PC-9 (cell line): ENCODE results near the gene SH3RF3. TPM values are rescaled to one million over a fixed set of nuclear protein-coding genes. Genes with fewer than 3 reads are reported as not detected.

ENCODE experiments used
- BruUV-seq: library from RNA; stranded (reverse); fragments of 400-500 nt; replicated peaks from 2 replicates; lab custom pipeline; 2021; lab: Mats Ljungman, UMichigan
- CTCF ChIA-PET: fragments of 300-600 bp; sonication (Branson Sonifier 250); formaldehyde crosslinking; loops from one replicate; lab custom pipeline; 2022; ENCODE audit warnings: antibody characterized with exemption; lab: Charles Lee
- POLR2A ChIA-PET: fragments of 300-600 bp; sonication (Branson Sonifier 250); formaldehyde crosslinking; loops from one replicate; lab custom pipeline; 2022; ENCODE audit warnings: antibody characterized with exemption; ENCODE audit not compliant: unreplicated experiment; lab: Charles Lee
- DNase-seq, 2 experiments: peaks; one replicate each; pipeline versions ENCODE4 v3.0.0 to v3.0.0-alpha.2; 2015 to 2022; ENCODE audit warnings: mixed read lengths in 1 of 2
- H2AFZ ChIP-seq: fragments of 200-600 bp; sonication (generic); 2 replicates; pipeline ENCODE4 v1.8.1; 2017; ENCODE audit warnings: antibody characterized with exemption
- H3F3A ChIP-seq: fragments of 200-600 bp; sonication (generic); 2 replicates; pipeline ENCODE4 v1.8.1; 2017; ENCODE audit warnings: antibody characterized with exemption, mild to moderate bottlenecking, low read depth; ENCODE audit not compliant: insufficient read depth
- H3K27ac ChIP-seq: fragments of 200-600 bp; sonication (generic); 2 replicates; pipeline ENCODE4 v1.6.1; 2016; ENCODE audit warnings: mixed run types
- H3K27me3 ChIP-seq: fragments of 200-600 bp; sonication (generic); 2 replicates; pipeline ENCODE4 v1.6.1; 2016; ENCODE audit warnings: low read depth, mixed run types; ENCODE audit not compliant: insufficient read depth
- H3K36me3 ChIP-seq: fragments of 200-600 bp; sonication (generic); 2 replicates; pipeline ENCODE4 v1.6.1; 2016; ENCODE audit warnings: low read depth, mixed run types
- H3K4me1 ChIP-seq: fragments of 200-600 bp; sonication (generic); replicated peaks from 2 replicates; pipeline ENCODE4 v1.6.1; 2016; ENCODE audit warnings: mixed run types; ENCODE audit not compliant: insufficient read depth
- H3K4me2 ChIP-seq: fragments of 200-600 bp; sonication (generic); 2 replicates; pipeline ENCODE4 v1.6.1; 2017; ENCODE audit warnings: mixed run types
- H3K4me3 ChIP-seq: fragments of 200-600 bp; sonication (generic); 2 replicates; pipeline ENCODE4 v1.6.1; 2016; ENCODE audit warnings: mixed run types
- H3K79me2 ChIP-seq: fragments of 200-600 bp; sonication (generic); 2 replicates; pipeline ENCODE4 v1.6.1; 2017; ENCODE audit warnings: low read depth, mixed run types
- H3K9me2 ChIP-seq: fragments of 200-600 bp; sonication (generic); 2 replicates; pipeline ENCODE4 v1.8.1; 2017; ENCODE audit warnings: mild to moderate bottlenecking; ENCODE audit not compliant: insufficient read depth
- H3K9me3 ChIP-seq: fragments of 200-600 bp; sonication (generic); 2 replicates; pipeline ENCODE4 v1.8.1; 2016; ENCODE audit warnings: low read depth; ENCODE audit not compliant: insufficient read depth
- H4K20me1 ChIP-seq: fragments of 200-600 bp; sonication (generic); 2 replicates; pipeline ENCODE4 v1.8.1; 2017; ENCODE audit not compliant: insufficient read depth
- CTCF ChIP-seq: fragments of 200-600 bp; sonication (generic); conservative IDR thresholded peaks from 2 replicates; pipeline ENCODE4 v1.6.1; 2017; ENCODE audit warnings: mixed run types, antibody characterized with exemption, mild to moderate bottlenecking, moderate library complexity
- EZH2 ChIP-seq: fragments of 200-600 bp; sonication (generic); IDR thresholded peaks from 2 replicates; pipeline ENCODE4 v1.8.0; 2017; ENCODE audit warnings: antibody characterized with exemption, low read depth
- intact Hi-C: fragments of 100-400 bp; cut with micrococcal nuclease; formaldehyde crosslinking; loops from one replicate; pipeline ENCODE4 v1.10.0; 2022; ENCODE audit not compliant: unreplicated experiment
- total RNA-seq: library from RNA; stranded (reverse); gene quantifications from 2 replicates; pipeline ENCODE4 v1.2.3, GENCODE V29; 2021

The SH3RF3 gene
- total RNA-seq, 1 experiment from 2014 or later = 6.1 TPM

- 0 out of 2 replicates have a peak, but pooled peaks cover 7% of the 10 kb centered on the region for H3K9me3 ChIP-seq
- no peaks in the 10 kb centered on the region for H4K20me1 ChIP-seq
- peaks cover 32% of the 10 kb centered on the region for H3K4me1 ChIP-seq
- H3K79me2 ChIP-seq = peaks cover 29% of the 10 kb centered on the region
- no peak overlapping the region for H2AFZ ChIP-seq
- BruUV-seq = no TSS peak
- CTCF ChIA-PET = no interaction called here
- DNase-seq = no peak
- peaks cover 19% of the 10 kb centered on the region for H3F3A ChIP-seq
- no peak overlapping the region for H3K4me3 ChIP-seq
- no peaks in the 10 kb centered on the region for H3K9me2 ChIP-seq
- intact Hi-C loops = no loop called here
- H3K27me3 ChIP-seq = no peaks in the 10 kb centered on the region
- TF ChIP-seq CTCF (no peak), EZH2 (no peak)
- H3K27ac ChIP-seq = no peak overlapping the region
- H3K4me2 ChIP-seq = no peak overlapping the region
- 0 out of 2 replicates have a peak, but pooled peaks cover 3% of the 10 kb centered on the region for H3K36me3 ChIP-seq
- POLR2A ChIA-PET = no interaction called here
Observed at GRCh38 chr2:109234355-109234754, 105.3 kb downstream of the SH3RF3 start.

GRCh38 chr2:109236147-109236546 is 107.1 kb downstream of the SH3RF3 start:
- Histone ChIP-seq H3K9me3 (0 out of 2 replicates have a peak, but pooled peaks cover 7% of the 10 kb centered on the region), H3K9me2 (no peaks in the 10 kb centered on the region), H3K36me3 (0 out of 2 replicates have a peak, but pooled peaks cover 3% of the 10 kb centered on the region), H3K4me1 (peaks cover 50% of the 10 kb centered on the region), H3F3A (peaks cover 36% of the 10 kb centered on the region), H3K4me2 (no peak overlapping the region), H2AFZ (no peak overlapping the region), H3K27ac (no peak overlapping the region), H4K20me1 (no peaks in the 10 kb centered on the region), H3K79me2 (peaks cover 41% of the 10 kb centered on the region), H3K4me3 (no peak overlapping the region), H3K27me3 (no peaks in the 10 kb centered on the region)
- no TSS peak for BruUV-seq
- no peak for TF ChIP-seq EZH2
- TF ChIP-seq CTCF = no peak
- intact Hi-C loops = no loop called here
- DNase-seq = no peak
- ChIA-PET CTCF (no interaction called here), POLR2A (no interaction called here)

GRCh38 chr2:109237792-109238191 is 108.8 kb downstream of the SH3RF3 start:
- TF ChIP-seq EZH2 (no peak), CTCF (no peak)
- H3K4me3 ChIP-seq = no peak overlapping the region
- H3K4me1 ChIP-seq = peaks cover 66% of the 10 kb centered on the region
- POLR2A ChIA-PET = no interaction called here
- peak overlapping the region; percentile 88 for H3K27ac ChIP-seq
- peaks cover 51% of the 10 kb centered on the region for H3K79me2 ChIP-seq
- 0 out of 2 replicates have a peak, but pooled peaks cover 3% of the 10 kb centered on the region for H3K36me3 ChIP-seq
- H3K9me2 ChIP-seq = no peaks in the 10 kb centered on the region
- H3K4me2 ChIP-seq = peak overlapping the region; percentile 72
- CTCF ChIA-PET = no interaction called here
- BruUV-seq = no TSS peak
- no peaks in the 10 kb centered on the region for H4K20me1 ChIP-seq
- H2AFZ ChIP-seq = no peak overlapping the region
- intact Hi-C loops = no loop called here
- DNase-seq = no peak
- H3K9me3 ChIP-seq = 0 out of 2 replicates have a peak, but pooled peaks cover 7% of the 10 kb centered on the region
- H3K27me3 ChIP-seq = no peaks in the 10 kb centered on the region
- H3F3A ChIP-seq = peaks cover 47% of the 10 kb centered on the region
